Muscle of leg (tissue), 11 donors: ENCODE data around the gene CTNNA1. TPM values are rescaled to one million over a fixed set of nuclear protein-coding genes. Genes with fewer than 3 reads are reported as not detected.

Experiments used
- DNase-seq: peaks from one replicate; pipeline ENCODE4 v3.0.0; 2013
- H3K27ac ChIP-seq: one replicate; pipeline ENCODE4 v1.5.1; 2013; ENCODE audit warnings: mild to moderate bottlenecking, low read length, control low read depth
- H3K27me3 ChIP-seq: one replicate; pipeline ENCODE4 v1.6.1; 2013; ENCODE audit warnings: low read length; ENCODE audit not compliant: control insufficient read depth, insufficient read depth
- H3K36me3 ChIP-seq: one replicate; pipeline ENCODE4 v1.6.1; 2013; ENCODE audit warnings: low read length; ENCODE audit not compliant: control insufficient read depth, insufficient read depth
- H3K4me1 ChIP-seq: one replicate; pipeline ENCODE4 v1.6.1; 2013; ENCODE audit warnings: low read length; ENCODE audit not compliant: control insufficient read depth, insufficient read depth
- H3K4me3 ChIP-seq: one replicate; pipeline ENCODE4 v1.5.1; 2013; ENCODE audit warnings: low read length, control low read depth
- H3K9me3 ChIP-seq: replicated peaks from 2 replicates; pipeline ENCODE4 v1.6.1; 2013; ENCODE audit warnings: low read depth, low read length; ENCODE audit not compliant: control insufficient read depth
- WGBS: methylation state at CpG from one replicate; pipeline ENCODE4 v1.1.5; 2013; ENCODE audit warnings: missing lambda C conversion rate; ENCODE audit not compliant: insufficient coverage; 5-methylcytosine and 5-hydroxymethylcytosine counted together
- polyA plus RNA-seq, 8 donors: library from polyadenylated mRNA; unstranded; fragments of 120-200 nt; gene quantifications; one replicate each; pipeline versions ENCODE4 v1.2.1 to v1.2.3, GENCODE V29; 2013; ENCODE audit warnings: inconsistent platforms in 1 of 8, low replicate concordance in 1 of 8; ENCODE audit not compliant: insufficient read length in 8 of 8, insufficient read depth in 1 of 8
- total RNA-seq: library from RNA; stranded (reverse); fragments of 120-200 nt; gene quantifications from one replicate; pipeline ENCODE4 v1.2.4, GENCODE V29; 2013

Gene CTNNA1
- total and polyA plus RNA-seq, 9 donors: 247 to 344 (median 297) TPM

GRCh38 chr5:138932171-138932810 lies 179.1 kb downstream of the CTNNA1 start:
- Histone ChIP-seq H3K4me1 (peaks cover 13% of the 10 kb centered on the region), H3K27ac (no peak overlapping the region), H3K4me3 (no peak overlapping the region), H3K36me3 (peaks cover 78% of the 10 kb centered on the region), H3K9me3 (no peaks in the 10 kb centered on the region), H3K27me3 (no peaks in the 10 kb centered on the region)
- WGBS: 61% methylated on average over 10 of the region's 20 CpGs
- DNase-seq: no peak

- no peaks in the 10 kb centered on the region for H3K27me3 ChIP-seq
- no peak overlapping the region for H3K4me3 ChIP-seq
- no peak for DNase-seq
- H3K36me3 ChIP-seq: peaks cover 76% of the 10 kb centered on the region
- H3K27ac ChIP-seq: no peak overlapping the region
- 87% methylated on average over 10 of the region's 18 CpGs for WGBS
- peaks cover 6% of the 10 kb centered on the region for H3K4me1 ChIP-seq
- H3K9me3 ChIP-seq: no peaks in the 10 kb centered on the region
Observed at GRCh38 chr5:138933522-138934290, 180.5 kb downstream of the CTNNA1 start.

GRCh38 chr5:138934971-138935370 lies 181.7 kb downstream of the CTNNA1 start:
- Histone ChIP-seq H3K27me3 (no peaks in the 10 kb centered on the region), H3K27ac (no peak overlapping the region), H3K9me3 (no peaks in the 10 kb centered on the region), H3K4me3 (no peak overlapping the region), H3K36me3 (peaks cover 67% of the 10 kb centered on the region), H3K4me1 (peaks cover 5% of the 10 kb centered on the region)
- no peak for DNase-seq
- 83% methylated on average over 11 of the region's 12 CpGs for WGBS

GRCh38 chr5:138935466-138935865 lies 182.2 kb downstream of the CTNNA1 start:
- 69% methylated on average over 8 of the region's 10 CpGs for WGBS
- Histone ChIP-seq H3K36me3 (peaks cover 62% of the 10 kb centered on the region), H3K27ac (no peak overlapping the region), H3K27me3 (no peaks in the 10 kb centered on the region), H3K4me1 (peaks cover under 1% of the 10 kb centered on the region), H3K9me3 (no peaks in the 10 kb centered on the region), H3K4me3 (no peak overlapping the region)
- DNase-seq: no peak

GRCh38 chr5:138936225-138936967 lies 183.2 kb downstream of the CTNNA1 start:
- Histone ChIP-seq H3K27me3 (no peaks in the 10 kb centered on the region), H3K27ac (no peak overlapping the region), H3K4me3 (no peak overlapping the region), H3K36me3 (peaks cover 53% of the 10 kb centered on the region), H3K9me3 (no peaks in the 10 kb centered on the region), H3K4me1 (no peaks in the 10 kb centered on the region)
- 86% methylated on average over 18 of the region's 22 CpGs for WGBS
- no peak for DNase-seq

GRCh38 chr5:138936968-138937345 lies 183.7 kb downstream of the CTNNA1 start:
- Histone ChIP-seq H3K27ac (no peak overlapping the region), H3K36me3 (peaks cover 51% of the 10 kb centered on the region), H3K4me3 (no peak overlapping the region), H3K27me3 (no peaks in the 10 kb centered on the region), H3K4me1 (peaks cover 2% of the 10 kb centered on the region), H3K9me3 (no peaks in the 10 kb centered on the region)
- WGBS: no CpG with 5 or more reads among the region's 2 CpGs
- no peak for DNase-seq

- no peak for DNase-seq
- WGBS: 80% methylated on average over 16 of the region's 25 CpGs
- no peaks in the 10 kb centered on the region for H3K9me3 ChIP-seq
- H3K4me1 ChIP-seq: peaks cover 5% of the 10 kb centered on the region
- no peaks in the 10 kb centered on the region for H3K27me3 ChIP-seq
- H3K4me3 ChIP-seq: no peak overlapping the region
- no peak overlapping the region for H3K27ac ChIP-seq
- peaks cover 45% of the 10 kb centered on the region for H3K36me3 ChIP-seq
Observed at GRCh38 chr5:138937392-138938387, 184.5 kb downstream of the CTNNA1 start.

GRCh38 chr5:138938526-138938925 lies 185.3 kb downstream of the CTNNA1 start:
- no peak for DNase-seq
- peaks cover 43% of the 10 kb centered on the region for H3K36me3 ChIP-seq
- 40% methylated on average over 4 of the region's 5 CpGs for WGBS
- H3K9me3 ChIP-seq: no peaks in the 10 kb centered on the region
- peaks cover 10% of the 10 kb centered on the region for H3K4me1 ChIP-seq
- peak overlapping the region; percentile 20 for H3K27ac ChIP-seq
- no peak overlapping the region for H3K4me3 ChIP-seq
- H3K27me3 ChIP-seq: no peaks in the 10 kb centered on the region

- H3K9me3 ChIP-seq: no peaks in the 10 kb centered on the region
- no CpG with 5 or more reads among the region's 2 CpGs for WGBS
- no peak overlapping the region for H3K4me3 ChIP-seq
- H3K27me3 ChIP-seq: no peaks in the 10 kb centered on the region
- H3K4me1 ChIP-seq: peaks cover 26% of the 10 kb centered on the region
- no peak overlapping the region for H3K27ac ChIP-seq
- H3K36me3 ChIP-seq: peaks cover 32% of the 10 kb centered on the region
- DNase-seq: peak; percentile 38
Observed at GRCh38 chr5:138942066-138942465, 188.8 kb downstream of the CTNNA1 start.
